ENCODE results near the gene CABP4. TPM values are rescaled to one million over a fixed set of nuclear protein-coding genes. Genes with fewer than 3 reads are reported as not detected.
"Not testable (repeated sequence)": the region's sequence is repeated elsewhere in the genome, so short reads cannot be mapped to it uniquely, and the experiment has no call there.

CABP4 gene
- total RNA-seq, 2 donors from 2014 or later = 3.1 TPM; not detected in 1

- TF ChIP-seq POLR2A (IDR thresholded peaks at IDR 0.05) (no peak), CTCF (IDR thresholded peaks at IDR 0.05) (no peak)
- ATAC-seq (no peak), DNase-seq (peak; percentile 37 to 82 (median 60))
- no peaks in the 10 kb centered on the region for H3K9me3 ChIP-seq
- peak overlapping the region; percentile 68 to 93 (median 82) for H3K27ac ChIP-seq
- H3K27me3 ChIP-seq = no peaks in the 10 kb centered on the region
- peaks cover 50% of the 10 kb centered on the region for H3K4me1 ChIP-seq
- H3K36me3 ChIP-seq (replicated peaks in 1 of 2; ENCODE audit: insufficient read depth in 1 of 2, low read depth in 2 of 2) = no peaks in the 10 kb centered on the region
- H3K4me3 ChIP-seq = no peak overlapping the region
- intact Hi-C loops (cut with DNase I) = no loop called here
- WGBS, 2 donors = 80 to 95% methylated on average over 6 to 20 of the region's 20 CpGs
Observed at GRCh38 chr11:67463680-67464410, 8.7 kb downstream of the CABP4 start.

- Histone ChIP-seq H3K4me3 (peak overlapping the region; percentile 1 to 21), H3K36me3 (replicated peaks in 1 of 2; ENCODE audit: insufficient read depth in 1 of 2, low read depth in 2 of 2) (no peaks in the 10 kb centered on the region), H3K27ac (peak overlapping the region; percentile 68 to 93 (median 82)), H3K27me3 (no peaks in the 10 kb centered on the region), H3K4me1 (peaks cover 53% of the 10 kb centered on the region), H3K9me3 (no peaks in the 10 kb centered on the region)
- 0 to 13% methylated on average over 6 to 52 of the region's 56 CpGs for WGBS, 2 donors
- ATAC-seq = peak; percentile 74
- intact Hi-C loops (cut with DNase I) = no loop called here
- DNase-seq = peak; percentile 93 to 95 (median 94)
- peak; percentile 53 to 86 (median 83) for TF ChIP-seq POLR2A (IDR thresholded peaks at IDR 0.05)
- TF ChIP-seq CTCF (IDR thresholded peaks at IDR 0.05) = no peak
Observed at GRCh38 chr11:67464411-67465188, 9.4 kb downstream of the CABP4 start.

GRCh38 chr11:67465189-67465510, 10.0 kb downstream of the CABP4 start:
- ATAC-seq (no peak), DNase-seq (no peak)
- peak overlapping the region; percentile 68 to 93 (median 82) for H3K27ac ChIP-seq
- 0 to 24% methylated on average over 3 of the region's 3 CpGs for WGBS, 2 donors
- H3K9me3 ChIP-seq = no peaks in the 10 kb centered on the region
- TF ChIP-seq CTCF (IDR thresholded peaks at IDR 0.05) = no peak
- intact Hi-C loops (cut with DNase I) = no loop called here
- H3K27me3 ChIP-seq = no peaks in the 10 kb centered on the region
- H3K36me3 ChIP-seq (replicated peaks in 1 of 2; ENCODE audit: insufficient read depth in 1 of 2, low read depth in 2 of 2) = no peaks in the 10 kb centered on the region
- H3K4me3 ChIP-seq = peak overlapping the region; percentile 1 to 21
- peaks cover 57% of the 10 kb centered on the region for H3K4me1 ChIP-seq

GRCh38 chr11:67465530-67465929, 10.4 kb downstream of the CABP4 start:
- peak overlapping the region; percentile 68 to 93 (median 82) for H3K27ac ChIP-seq
- H3K36me3 ChIP-seq (replicated peaks in 1 of 2; ENCODE audit: insufficient read depth in 1 of 2, low read depth in 2 of 2); ATAC-seq; H3K4me3 ChIP-seq; H3K9me3 ChIP-seq; intact Hi-C loops (cut with DNase I); H3K27me3 ChIP-seq: not testable (repeated sequence)
- WGBS, 2 donors = 43 to 60% methylated on average over 2 of the region's 2 CpGs
- DNase-seq = peak in 1 of 4 donors; percentile 11
- H3K4me1 ChIP-seq = peaks cover 57% of the 10 kb centered on the region

GRCh38 chr11:67466367-67466766, 11.2 kb downstream of the CABP4 start:
- DNase-seq (peak; percentile 16 to 51 (median 40)), ATAC-seq (no peak)
- Histone ChIP-seq H3K4me3 (no peak overlapping the region), H3K9me3 (no peaks in the 10 kb centered on the region), H3K36me3 (replicated peaks in 1 of 2; ENCODE audit: insufficient read depth in 1 of 2, low read depth in 2 of 2) (no peaks in the 10 kb centered on the region), H3K4me1 (peaks cover 57% of the 10 kb centered on the region), H3K27ac (peak overlapping the region in 2 of 4 donors; percentile 87 to 93), H3K27me3 (no peaks in the 10 kb centered on the region)
- TF ChIP-seq POLR2A (IDR thresholded peaks at IDR 0.05) (no peak), CTCF (IDR thresholded peaks at IDR 0.05) (no peak)
- WGBS, 2 donors = 58 to 70% methylated on average over 2 to 5 of the region's 5 CpGs
- intact Hi-C loops (cut with DNase I) = no loop called here
